ENCODE results near the gene GLYATL2. TPM values are rescaled to one million over a fixed set of nuclear protein-coding genes. Genes with fewer than 3 reads are reported as not detected.

GLYATL2 gene
- total and polyA plus RNA-seq, 2 of the 13 experiments (the other 11 are each of a cell fraction or from before 2014, with no cell fraction given) = not detected

- Histone ChIP-seq H3K4me2 (ENCODE audit: low read depth, low read length) (no peak overlapping the region), H3K4me3 (replicated peaks in 1 of 3; ENCODE audit: insufficient read depth in 1 of 3, low read depth in 2 of 3, low read length in 3 of 3) (no peak overlapping the region), H3K27ac (ENCODE audit: extremely low read length, insufficient read depth, low read length) (no peak overlapping the region), H3K4me1 (ENCODE audit: insufficient read depth, low read length) (no peaks in the 10 kb centered on the region), H3K36me3 (replicated peaks in 1 of 2; ENCODE audit: control insufficient read depth in 1 of 2, insufficient read depth in 2 of 2, low read length in 2 of 2) (no peaks in the 10 kb centered on the region), H2AFZ (ENCODE audit: low read length) (no peak overlapping the region), H3K9ac (ENCODE audit: insufficient read depth, low read depth, low read length) (no peak overlapping the region), H4K20me1 (ENCODE audit: insufficient read depth, low read length) (no peaks in the 10 kb centered on the region), H3K9me3 (ENCODE audit: low read length) (no peaks in the 10 kb centered on the region), H3K79me2 (ENCODE audit: insufficient read depth, low read length) (no peaks in the 10 kb centered on the region), H3K27me3 (ENCODE audit: control insufficient read depth in 1 of 2, insufficient read depth in 2 of 2, low read length in 2 of 2) (no peaks in the 10 kb centered on the region)
- no TSS peak for BruUV-seq (replicated peaks)
- ATAC-seq = no peak
- ChIA-PET POLR2A (no interaction called here), CTCF (ENCODE audit: low intra/inter-chr PET ratio, low total read pairs) (no interaction called here)
- intact Hi-C loops (cut with micrococcal nuclease; ENCODE audit: unreplicated experiment) = no loop called here
- in situ Hi-C loops (cut with HindIII; ENCODE audit: extremely low pct_ligation_motif_present, low pct_unique_long_range_greater_than_20kb) = no loop called here
- DNase-seq (ENCODE audit: low spot score) = no peak
- TF ChIP-seq FOXA1 (IDR thresholded peaks at IDR 0.05) = no peak
- TF ChIP-seq FOXA1 (CRISPR knock-in tag; IDR thresholded peaks at IDR 0.05) = peak; percentile 46; the same call in 1 of the 2 replicates
- peak; percentile 37; the same call in 1 of the 2 replicates for TF ChIP-seq FOXA3 (CRISPR knock-in tag; IDR thresholded peaks at IDR 0.05)
- TF ChIP-seq CEBPG (CRISPR knock-in tag; IDR thresholded peaks at IDR 0.05) = peak; percentile 70
- no peak for TF ChIP-seq HOXA3 (CRISPR knock-in tag; IDR thresholded peaks at IDR 0.05)
- peak; percentile 85 for TF ChIP-seq CEBPB (IDR thresholded peaks at IDR 0.05; ENCODE audit: borderline replicate concordance, low read depth, low read length)
- TF ChIP-seq SIN3A (IDR thresholded peaks at IDR 0.05; ENCODE audit: borderline replicate concordance, low read depth, low read length) = no peak
- TF ChIP-seq ZNF124 (CRISPR knock-in tag; IDR thresholded peaks at IDR 0.05) = peak; percentile 78; the same call in 1 of the 2 replicates
- TF ChIP-seq MAFK (conservative IDR thresholded peaks at IDR 0.05 in 1 of 2, IDR thresholded peaks at IDR 0.05 in 1 of 2; ENCODE audit: low read length in 2 of 2) = no peak
- TF ChIP-seq, protein P1, sequence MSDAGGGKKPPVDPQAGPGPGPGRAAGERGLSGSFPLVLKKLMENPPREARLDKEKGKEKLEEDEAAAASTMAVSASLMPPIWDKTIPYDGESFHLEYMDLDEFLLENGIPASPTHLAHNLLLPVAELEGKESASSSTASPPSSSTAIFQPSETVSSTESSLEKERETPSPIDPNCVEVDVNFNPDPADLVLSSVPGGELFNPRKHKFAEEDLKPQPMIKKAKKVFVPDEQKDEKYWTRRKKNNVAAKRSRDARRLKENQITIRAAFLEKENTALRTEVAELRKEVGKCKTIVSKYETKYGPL (CRISPR knock-in tag; IDR thresholded peaks at IDR 0.05) = 0 out of 2 replicates have a peak, but pooled peaks have one; percentile 39
- FAIRE-seq = no peak
Observed at GRCh38 chr11:58888579-58888978, 44.1 kb upstream of the GLYATL2 start.

DNA sequence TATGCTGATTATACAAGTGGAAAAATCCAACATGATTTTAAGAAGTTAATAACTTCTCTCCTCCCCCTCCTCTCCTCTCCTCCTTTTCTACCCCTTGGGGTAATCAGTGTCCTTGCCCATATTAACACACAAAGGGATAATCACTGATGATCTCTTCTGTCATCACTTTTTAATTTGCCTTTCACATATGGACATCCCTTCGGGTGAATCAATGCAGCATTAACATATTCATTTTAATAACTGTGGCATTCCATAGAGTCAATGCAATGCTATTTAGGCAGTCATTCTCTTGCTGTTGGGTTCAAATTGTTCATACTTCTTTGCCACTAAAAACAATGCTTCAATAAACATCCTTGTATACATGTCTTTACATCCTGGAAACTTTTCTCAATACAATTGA lies 42.9 kb upstream of the GLYATL2 start:
- Histone ChIP-seq H3K9me3 (ENCODE audit: low read length) (no peaks in the 10 kb centered on the region), H3K27me3 (ENCODE audit: control insufficient read depth in 1 of 2, insufficient read depth in 2 of 2, low read length in 2 of 2) (no peaks in the 10 kb centered on the region), H3K27ac (ENCODE audit: extremely low read length, insufficient read depth, low read length) (no peak overlapping the region), H2AFZ (ENCODE audit: low read length) (no peak overlapping the region), H3K4me1 (ENCODE audit: insufficient read depth, low read length) (no peaks in the 10 kb centered on the region), H3K79me2 (ENCODE audit: insufficient read depth, low read length) (no peaks in the 10 kb centered on the region), H3K9ac (ENCODE audit: insufficient read depth, low read depth, low read length) (no peak overlapping the region), H3K4me3 (replicated peaks in 1 of 3; ENCODE audit: insufficient read depth in 1 of 3, low read depth in 2 of 3, low read length in 3 of 3) (no peak overlapping the region), H3K36me3 (replicated peaks in 1 of 2; ENCODE audit: control insufficient read depth in 1 of 2, insufficient read depth in 2 of 2, low read length in 2 of 2) (no peaks in the 10 kb centered on the region), H4K20me1 (ENCODE audit: insufficient read depth, low read length) (no peaks in the 10 kb centered on the region), H3K4me2 (ENCODE audit: low read depth, low read length) (no peak overlapping the region)
- ATAC-seq = no peak
- WGBS (ENCODE audit: low lambda C conversion rate) = 0% methylated on average over 1 of the region's 1 CpG
- POLR2A ChIA-PET = no interaction called here
- CTCF ChIA-PET (ENCODE audit: low intra/inter-chr PET ratio, low total read pairs) = no interaction called here
- in situ Hi-C loops (cut with HindIII; ENCODE audit: extremely low pct_ligation_motif_present, low pct_unique_long_range_greater_than_20kb) = no loop called here
- no TSS peak for BruUV-seq (replicated peaks)
- no peak for FAIRE-seq
- intact Hi-C loops (cut with micrococcal nuclease; ENCODE audit: unreplicated experiment) = no loop called here
- no peak for DNase-seq (ENCODE audit: low spot score)
- TF ChIP-seq KDM5A (IDR thresholded peaks at IDR 0.05; ENCODE audit: borderline replicate concordance, low read length) = no peak
- no peak for TF ChIP-seq ZNF446 (CRISPR knock-in tag; IDR thresholded peaks at IDR 0.05)
- no peak for TF ChIP-seq SALL2 (CRISPR knock-in tag; IDR thresholded peaks at IDR 0.05)
- TF ChIP-seq PBX3 (CRISPR knock-in tag; IDR thresholded peaks at IDR 0.05; ENCODE audit: borderline replicate concordance) = no peak
- TF ChIP-seq SMAD3 (CRISPR knock-in tag; IDR thresholded peaks at IDR 0.05) = no peak
- TF ChIP-seq NCOA2 (CRISPR knock-in tag; IDR thresholded peaks at IDR 0.05) = no peak
- no peak for TF ChIP-seq MIER3 (CRISPR knock-in tag; IDR thresholded peaks at IDR 0.05; ENCODE audit: borderline replicate concordance)
- TF ChIP-seq HMG20A (CRISPR knock-in tag; IDR thresholded peaks at IDR 0.05; ENCODE audit: borderline replicate concordance) = no peak
- no peak for TF ChIP-seq SMAD1 (CRISPR knock-in tag; IDR thresholded peaks at IDR 0.05; ENCODE audit: borderline replicate concordance, low read depth)
